NCI-H1417 (cell line): ENCODE results near the gene UBXN11.
"Not testable (repeated sequence)": the region's sequence is repeated elsewhere in the genome, so short reads cannot be mapped to it uniquely, and the experiment has no call there.

Source experiments
- DNase-seq, 3 experiments: peaks; one replicate each; lab custom pipeline; 2025; lab: John Stamatoyannopoulos, UW

UBXN11 gene

DNA sequence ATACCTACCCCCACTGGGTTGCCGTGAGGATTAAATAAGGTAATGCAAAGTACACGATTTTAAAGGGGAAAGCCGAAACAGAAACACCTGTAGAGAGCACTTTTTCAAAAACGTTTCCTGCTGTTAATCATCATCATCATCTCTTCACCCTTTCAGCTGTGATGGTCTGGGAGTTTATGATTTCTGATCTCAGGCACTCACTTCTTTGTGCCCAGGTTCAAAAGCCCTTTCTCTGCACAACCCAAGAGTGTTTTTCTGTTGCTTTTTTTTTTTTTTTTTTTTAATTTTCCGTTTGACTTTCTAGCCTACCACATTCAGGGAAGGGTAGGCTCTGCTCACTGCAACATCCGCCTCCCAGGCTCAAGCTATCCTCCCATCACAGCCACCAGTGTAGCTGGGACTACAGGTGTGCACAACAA is 936 bp upstream of the UBXN11 start:
- DNase-seq, result no peak

DNA sequence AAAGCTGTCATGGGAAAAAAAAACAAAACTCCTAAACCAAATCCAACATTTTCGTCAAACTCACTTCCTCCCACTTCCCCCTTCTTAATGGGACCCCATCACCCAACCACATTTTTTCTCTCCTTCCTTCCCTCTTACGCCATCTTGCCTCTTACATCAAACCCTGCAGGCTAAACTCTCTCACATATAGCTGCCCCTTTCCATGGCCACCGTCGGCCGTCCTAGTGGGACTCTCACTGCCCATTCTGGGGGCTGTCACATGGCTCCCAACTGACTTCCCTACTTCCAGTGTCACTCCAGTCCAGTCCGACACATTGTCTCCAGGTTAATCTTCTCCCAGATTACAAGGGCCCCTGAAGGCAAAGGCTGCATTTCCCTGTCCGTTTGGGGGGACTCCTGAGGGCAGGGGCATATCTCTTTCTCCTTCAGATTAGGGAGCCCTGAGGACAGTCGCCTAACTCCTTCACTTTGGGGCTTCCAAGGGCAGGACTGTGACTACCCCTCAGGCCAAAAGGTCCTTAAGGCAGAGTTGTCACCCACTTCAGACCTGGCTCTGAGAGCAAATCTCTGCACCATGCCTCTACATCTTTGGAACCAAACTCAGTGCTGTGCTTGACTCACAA is 658 bp downstream of the UBXN11 start:
- no peak for DNase-seq

DNA sequence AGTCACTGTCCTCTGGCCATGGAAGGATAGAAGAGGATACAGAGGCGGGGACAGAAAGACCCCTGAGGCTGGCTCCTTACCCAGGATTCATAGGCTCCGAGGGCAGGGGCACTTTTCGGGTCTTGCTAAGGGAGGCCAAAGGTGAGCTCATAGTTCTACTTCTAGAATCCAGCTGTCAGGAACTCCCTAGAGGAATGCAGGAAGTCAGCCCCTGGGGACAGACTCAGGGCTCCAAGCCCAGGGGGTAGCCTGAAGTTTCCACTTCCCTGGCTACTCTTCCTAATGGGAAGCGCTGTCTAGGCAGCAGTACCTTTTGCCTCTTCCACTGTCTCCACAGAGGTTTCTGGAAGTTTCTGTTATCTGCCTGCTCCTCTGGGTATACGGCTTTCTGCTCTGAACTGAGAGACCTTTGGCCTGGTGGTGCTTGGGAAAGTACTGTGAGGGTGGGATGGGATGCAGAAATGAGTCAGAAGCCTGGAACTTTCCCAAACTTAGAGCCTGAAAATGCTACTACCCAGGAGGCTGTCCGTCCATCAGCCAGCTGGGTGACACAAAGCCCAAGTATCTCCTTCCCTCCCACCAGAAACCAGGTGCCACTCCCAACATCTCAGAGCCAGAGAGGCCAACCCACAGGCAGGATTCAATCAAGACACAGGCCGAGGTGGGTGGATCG is 3.6 kb downstream of the UBXN11 start:
- DNase-seq, result no peak

DNA sequence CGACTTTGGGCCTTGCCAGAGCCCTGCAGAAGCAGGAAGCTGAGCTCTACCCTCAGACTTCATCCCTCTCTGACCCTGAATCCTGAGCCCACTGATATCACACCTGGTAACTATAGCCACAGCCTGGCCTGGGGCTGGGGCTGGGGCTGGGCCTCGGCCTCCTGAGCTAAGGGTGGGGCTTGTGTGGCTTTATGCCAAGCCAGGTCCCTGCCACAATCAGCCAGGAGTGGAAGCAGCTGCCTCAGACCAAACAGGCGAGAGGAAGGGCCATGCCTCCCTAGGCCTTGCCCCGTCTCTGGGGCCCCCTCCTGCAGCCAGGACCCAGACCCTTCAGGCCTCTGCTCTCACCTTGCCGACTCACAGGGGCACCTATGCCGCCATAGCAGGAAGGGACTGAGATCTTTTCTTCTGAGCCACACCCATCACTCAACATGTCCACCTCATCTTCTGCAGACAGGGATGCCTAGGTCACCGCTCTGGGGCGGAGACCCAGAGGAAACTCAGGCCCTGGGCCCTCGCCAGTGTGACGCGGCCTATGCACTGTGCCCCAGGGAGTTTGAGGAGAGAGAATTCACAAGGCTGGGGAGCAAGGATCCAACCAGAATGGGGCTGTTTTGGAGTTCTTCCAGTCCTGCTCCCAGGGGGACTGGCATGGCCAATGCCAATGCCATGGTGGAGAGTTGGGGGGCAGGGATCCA is 5.7 kb downstream of the UBXN11 start:
- no peak for DNase-seq

DNA sequence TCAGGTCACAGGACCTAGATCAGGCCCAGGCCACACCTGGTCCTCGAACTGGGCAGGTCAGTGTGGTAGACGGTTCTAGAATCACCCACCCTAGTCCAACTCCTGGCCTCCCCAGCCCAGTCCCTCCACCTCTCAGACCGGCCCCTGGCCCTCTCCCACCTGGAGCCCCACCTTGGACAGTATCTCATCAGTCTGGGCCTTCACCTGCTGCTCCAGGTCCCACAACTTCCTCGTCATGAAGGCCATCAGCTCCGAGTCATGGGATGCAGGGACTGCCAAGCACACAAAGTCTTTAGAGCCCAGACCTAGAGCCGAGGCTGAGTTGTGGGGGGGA is 8.7 kb downstream of the UBXN11 start:
- no peak for DNase-seq

DNA sequence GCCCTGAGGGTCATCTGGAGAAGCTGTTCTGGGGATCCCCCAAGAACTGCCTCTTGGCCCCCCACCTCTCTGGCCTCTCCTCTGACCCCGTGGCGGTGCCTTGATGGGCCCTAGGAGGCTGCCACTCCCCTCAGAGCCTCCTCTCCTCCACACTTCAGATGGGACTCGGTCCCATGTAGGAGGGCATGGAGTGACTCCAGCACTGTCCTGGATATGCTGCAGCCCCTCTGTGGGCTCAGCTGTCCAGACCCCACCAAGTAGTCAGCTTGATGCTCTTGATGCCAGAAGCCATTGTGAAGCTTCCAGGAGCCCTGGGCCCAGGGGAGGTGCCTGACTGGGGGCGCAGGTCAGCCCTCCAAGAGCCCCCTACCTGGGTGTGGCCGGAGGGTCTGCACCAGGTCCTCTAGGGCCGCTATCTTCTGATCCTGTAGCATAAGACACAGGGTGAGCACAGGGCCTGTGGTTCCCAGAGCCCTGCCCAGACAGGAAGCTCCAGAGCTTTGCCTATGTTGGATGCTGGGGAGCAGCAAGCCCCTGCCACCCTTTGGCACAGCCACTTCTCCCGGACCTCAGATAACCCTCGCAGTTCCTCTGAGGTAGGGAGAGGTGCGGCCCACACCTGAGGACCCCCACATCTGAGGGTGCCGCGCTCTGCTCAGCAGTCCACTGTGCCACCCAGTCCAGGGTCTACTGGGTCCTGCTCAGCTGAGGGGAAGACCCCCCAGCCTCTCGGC is 9.2 kb downstream of the UBXN11 start:
- no peak for DNase-seq

DNA sequence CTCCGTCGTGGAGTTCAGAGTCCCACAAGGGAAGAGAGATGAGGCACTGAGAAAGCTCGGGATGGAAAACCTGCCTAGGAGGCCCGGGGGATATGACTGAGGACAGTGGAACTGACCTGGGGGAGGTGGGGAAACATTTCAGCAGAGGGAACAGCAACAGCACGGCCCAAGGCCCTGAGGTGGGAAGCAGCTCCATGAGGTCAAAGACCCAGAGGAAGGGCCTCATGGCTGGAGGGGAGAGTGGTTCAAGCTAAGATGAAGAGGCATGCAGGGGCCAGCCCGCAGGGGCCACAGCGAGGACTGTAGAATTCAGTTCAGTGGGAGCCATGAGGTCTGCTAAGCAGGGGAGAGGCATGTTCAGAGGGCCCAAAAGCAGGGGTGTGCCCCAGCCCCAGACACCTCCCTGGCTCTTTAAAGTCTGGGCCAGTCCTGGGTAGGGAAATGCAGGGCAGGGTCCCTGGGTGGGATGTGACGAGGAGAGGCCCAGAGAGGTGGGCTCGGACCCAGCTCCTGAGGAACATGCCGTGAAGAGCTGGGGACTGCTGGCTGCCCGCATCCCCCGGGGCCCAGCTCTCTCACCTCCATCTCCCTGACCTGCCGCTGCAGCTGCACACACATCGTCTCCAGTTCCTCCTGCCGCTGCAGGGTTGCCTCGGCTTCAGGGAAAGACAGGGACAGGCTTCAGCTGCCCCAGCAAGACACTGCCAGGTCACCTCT is 9.9 kb downstream of the UBXN11 start:
- no peak for DNase-seq

DNA sequence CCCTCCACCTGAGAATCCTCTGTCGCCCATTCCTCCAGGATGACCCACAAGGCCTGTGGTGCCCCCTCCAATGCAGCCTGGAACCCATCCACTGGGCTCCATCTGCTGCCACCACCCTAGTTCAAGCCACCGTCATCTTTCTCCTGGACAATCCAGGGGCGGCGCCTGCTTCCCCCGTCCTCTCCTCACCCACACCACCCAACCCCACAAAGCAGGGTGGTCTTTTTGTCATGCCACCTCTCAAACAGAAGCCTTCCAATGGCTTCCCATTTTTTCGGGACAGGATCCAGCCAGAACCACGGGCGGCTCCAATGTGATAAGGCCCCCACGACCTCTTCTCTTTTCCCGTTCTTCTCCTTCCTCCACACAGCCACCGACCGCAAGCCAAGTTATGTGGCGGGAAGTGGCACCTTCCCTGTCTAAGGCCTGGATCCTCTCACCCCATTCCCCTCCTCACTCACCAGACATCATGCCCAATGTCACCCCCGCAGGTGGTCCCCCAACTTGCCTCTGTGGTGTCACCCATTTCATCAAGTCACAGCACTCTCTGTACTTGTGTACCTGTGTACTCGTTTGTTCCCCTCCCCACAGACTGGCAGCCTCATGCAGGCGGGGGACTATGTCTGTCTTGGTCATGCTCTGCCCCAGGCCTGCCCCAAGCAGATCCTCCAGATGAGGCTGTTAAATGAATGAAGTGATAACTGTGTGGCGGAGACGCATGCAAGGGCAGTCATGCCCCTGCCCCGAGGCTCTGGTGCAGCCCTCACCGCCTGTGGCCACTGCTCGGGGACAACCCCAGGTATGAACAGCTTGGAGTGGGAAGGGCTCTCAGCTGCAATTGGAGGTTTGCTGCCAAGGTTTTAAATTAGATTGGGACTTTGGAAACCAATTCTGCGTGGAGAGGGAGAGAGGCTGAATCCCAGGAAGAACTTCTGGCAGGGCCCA is 11.0 kb downstream of the UBXN11 start:
- DNase-seq, result no peak

DNA sequence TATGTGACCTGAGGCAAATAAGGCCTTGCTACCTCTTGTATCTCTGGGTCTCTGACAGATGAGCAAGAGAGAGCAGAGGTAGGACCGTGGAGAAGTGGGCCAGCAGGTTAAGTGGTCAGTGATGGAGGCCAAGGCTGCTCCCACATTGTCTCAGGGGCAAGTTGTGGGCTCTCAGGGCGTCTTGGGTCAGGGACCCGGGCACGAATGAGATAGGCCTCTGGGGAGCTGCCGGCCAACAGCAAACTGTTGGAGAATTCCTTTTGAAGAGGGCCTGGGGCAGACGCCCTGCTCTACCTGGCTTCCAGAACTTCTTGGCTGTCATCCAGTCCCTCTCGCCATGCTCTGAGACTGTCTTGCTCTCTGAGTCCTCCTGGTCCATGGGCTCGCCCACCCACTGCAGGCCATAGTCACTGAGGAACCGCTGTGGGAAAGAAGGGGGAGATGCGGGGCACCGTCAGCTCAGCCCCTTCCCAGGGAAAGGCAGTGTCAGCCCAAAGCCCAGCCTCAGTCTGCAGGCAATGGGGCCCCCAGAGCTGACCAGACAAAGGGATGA is 12.4 kb downstream of the UBXN11 start:
- no peak for DNase-seq

DNA sequence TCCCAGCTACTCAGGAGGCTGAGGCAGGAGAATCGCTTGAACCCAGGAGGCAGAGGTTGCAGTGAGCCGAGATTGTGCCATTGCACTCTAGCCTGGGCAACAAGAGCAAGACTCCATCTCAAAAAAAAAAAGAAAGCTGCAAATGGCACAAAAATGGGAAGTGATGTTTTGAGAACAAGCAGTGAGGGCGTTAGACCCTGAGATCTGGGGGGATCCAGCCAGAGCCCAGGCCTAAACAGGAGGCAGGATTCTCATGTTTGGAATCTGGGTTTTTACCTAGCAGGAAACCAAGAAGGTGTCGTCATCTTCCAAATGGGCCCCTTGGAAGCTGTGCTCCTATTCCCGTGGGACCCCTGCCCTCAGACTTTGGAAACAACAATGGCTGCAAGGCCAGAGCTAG is 13.7 kb downstream of the UBXN11 start:
- not testable (repeated sequence) for DNase-seq

DNA sequence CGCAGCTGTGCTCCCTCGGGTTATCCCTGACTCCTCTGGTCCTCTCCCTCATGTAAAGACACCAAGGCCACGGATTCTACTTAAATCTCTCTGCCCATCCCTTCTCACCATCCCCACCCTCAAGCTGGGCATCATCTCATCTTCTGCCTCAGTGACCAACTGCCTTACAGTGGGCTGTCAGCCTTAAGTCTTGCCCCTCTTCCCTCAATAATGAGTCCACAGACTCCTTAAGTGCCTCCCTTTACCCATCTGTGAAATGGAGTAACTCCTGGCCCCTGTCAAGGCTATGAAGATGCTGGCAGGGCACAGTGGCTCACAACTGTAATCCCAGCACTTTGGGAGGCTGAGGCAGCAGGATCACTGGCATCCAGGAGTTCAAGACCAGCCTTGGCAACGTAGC is 14.5 kb downstream of the UBXN11 start:
- no peak for DNase-seq

DNA sequence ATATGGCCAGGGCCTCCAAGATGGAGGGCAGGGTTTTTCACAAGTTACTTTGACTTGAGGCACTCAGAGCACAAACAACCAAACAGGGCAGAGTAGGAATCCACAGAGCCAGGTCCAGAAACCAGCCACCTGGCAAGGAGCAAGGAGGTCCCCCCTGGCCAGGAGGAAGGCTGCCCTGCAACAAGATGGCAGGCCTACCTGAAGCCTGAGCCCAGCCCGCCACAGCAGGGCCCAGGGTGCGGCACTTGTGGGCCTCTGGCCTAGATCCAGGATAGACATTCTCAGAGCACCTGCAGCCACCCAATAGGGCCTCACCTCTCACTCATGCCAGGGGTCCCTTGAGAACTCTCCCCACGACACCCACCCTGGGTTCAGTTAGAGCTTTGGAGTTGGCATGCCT is 15.0 kb downstream of the UBXN11 start:
- DNase-seq, result no peak

DNA sequence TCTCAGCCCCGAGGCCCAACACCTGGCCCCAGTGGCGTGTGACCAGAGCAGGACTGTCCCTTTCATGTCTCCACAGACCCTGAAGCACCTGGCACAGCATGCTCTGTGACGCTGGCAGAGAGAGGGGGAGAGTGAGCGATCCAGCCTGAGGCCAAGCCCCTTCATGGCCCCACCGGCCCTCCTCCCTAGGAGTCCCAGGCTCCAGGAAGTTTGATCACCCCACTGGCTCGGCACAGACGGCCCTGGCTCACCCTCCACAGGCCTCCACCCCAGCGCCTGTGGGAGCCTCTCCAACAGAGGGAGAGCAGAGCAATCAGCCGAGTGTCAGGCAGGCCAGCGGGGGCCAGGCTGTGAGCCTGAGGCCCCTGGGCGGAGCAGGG is 15.6 kb downstream of the UBXN11 start:
- no peak for DNase-seq

DNA sequence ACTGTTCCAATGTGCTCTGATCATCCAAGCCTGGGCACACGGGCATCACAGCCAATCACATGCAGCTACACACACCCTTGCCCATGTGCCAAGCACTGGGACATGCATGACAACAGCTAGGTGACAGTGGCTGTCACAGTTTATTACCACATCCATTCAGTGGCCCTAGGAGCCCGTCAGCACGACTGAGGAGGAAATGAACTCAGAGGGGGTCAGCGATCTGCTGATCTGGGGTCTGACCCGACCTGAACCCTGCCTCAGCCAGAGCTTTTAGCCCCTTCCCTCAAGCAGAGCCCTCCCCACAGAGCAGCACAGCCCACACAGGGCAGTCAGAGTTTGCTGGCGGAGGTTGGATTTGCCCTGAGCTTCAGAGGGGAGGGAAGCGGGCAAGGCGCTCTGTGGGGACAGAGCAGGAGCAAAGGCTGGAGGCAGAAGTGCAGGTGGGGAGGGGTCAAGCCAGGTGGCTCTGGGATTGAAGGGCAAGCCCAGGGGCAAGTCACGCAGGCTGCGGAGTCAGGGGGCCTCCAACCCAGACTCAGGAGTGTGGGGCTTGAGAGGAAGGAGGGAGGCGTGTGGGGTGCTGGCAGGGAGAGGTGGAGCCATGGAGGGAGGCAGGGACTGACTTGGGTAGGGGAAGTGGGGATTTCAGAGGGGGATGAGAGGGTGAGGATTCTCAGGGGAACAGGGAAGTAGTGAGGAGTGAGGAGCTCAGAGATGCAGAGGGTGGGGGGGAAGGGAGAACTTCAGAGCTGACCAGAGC is 16.1 kb downstream of the UBXN11 start:
- no peak for DNase-seq

DNA sequence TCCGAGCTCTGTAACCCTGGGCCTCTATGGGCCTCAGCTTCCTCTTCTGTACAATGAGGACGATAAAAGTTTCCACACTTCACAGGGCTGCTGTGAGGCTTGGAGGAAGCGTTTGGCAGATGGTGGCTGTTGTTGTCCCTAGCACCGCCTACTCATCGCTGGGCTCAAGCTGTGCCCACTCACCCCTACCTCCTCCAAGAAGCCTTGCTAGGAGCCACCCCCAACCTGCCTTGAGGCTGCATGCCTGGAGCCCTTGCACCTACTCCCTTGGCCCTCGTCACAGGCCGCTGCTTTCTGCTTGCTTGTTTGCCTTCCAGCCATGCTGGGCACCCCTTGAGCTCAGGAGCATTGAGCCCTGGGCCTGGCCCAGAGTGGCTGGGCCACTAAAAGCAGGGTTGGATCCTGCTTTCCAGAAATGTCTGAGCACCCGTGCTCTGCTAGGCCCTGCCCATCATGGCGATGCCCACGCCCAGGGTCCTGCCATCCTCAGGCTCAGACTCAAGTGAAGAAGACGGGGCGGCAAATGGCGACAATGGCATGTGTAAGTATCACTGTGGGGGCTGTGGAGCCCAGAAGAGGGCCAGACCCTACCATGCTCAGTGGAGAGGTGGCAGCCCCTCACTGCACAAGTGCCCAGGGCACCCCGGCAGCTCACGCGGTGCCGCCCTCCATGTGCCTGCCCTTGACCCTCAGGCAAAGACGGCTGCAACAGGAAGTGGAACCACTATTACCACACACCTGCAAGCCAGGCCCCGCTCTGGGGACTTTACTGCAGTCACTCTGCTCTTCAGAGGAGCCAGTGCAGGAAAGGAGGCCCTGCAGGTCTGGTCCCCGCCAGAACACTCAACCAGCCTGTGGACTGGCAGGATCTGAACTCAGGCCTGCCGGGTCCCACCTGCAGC is 17.0 kb downstream of the UBXN11 start:
- no peak for DNase-seq

DNA sequence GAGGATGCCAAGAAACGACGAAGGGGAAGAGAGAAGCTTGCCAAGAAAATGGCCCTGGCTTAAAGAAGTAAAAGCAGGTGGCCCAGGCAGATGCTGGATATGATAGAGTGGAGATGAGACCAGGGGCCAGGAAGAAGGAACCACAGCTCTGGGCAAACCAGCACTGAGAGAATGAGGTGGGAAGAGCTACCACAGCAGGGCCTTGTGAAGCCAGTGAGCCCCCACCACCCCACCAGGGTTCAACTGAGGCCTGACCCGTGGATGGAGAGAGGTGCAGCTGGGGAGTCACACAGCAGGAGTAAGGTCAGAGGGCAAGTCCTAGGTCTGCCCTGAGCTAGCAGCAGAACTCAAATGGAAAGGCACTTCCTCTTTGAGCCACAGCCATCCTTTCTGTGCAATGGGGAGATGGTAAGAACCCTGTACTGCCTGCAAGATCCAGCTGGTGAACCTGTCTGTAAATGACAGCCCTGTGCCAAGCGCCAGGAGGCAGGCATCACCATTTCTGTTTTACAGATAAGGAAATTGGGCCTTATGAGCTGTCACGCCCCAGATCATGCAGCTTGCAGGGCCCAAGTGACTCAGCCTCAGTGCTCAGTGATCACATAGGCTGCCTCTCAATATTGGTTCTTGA is 18.0 kb downstream of the UBXN11 start:
- no peak for DNase-seq

DNA sequence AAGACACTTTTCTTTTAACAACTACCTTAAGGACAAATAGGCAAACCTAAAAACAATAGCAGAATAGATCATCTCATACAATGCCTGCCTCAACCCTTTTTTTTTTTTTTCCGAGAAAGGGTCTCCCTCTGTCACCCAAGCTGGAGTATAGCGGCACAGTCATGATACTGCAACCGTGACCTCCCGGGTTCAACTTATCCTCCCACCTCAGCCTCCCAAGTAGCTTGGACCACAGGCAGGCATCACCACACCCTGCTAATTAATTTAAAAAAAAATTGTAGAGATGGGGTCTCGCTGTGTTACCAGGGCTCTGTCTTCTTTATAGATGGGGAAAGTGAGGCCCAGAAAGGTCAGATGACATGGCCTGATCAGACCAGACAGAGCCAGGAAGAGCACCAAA is 18.6 kb downstream of the UBXN11 start:
- no peak for DNase-seq

DNA sequence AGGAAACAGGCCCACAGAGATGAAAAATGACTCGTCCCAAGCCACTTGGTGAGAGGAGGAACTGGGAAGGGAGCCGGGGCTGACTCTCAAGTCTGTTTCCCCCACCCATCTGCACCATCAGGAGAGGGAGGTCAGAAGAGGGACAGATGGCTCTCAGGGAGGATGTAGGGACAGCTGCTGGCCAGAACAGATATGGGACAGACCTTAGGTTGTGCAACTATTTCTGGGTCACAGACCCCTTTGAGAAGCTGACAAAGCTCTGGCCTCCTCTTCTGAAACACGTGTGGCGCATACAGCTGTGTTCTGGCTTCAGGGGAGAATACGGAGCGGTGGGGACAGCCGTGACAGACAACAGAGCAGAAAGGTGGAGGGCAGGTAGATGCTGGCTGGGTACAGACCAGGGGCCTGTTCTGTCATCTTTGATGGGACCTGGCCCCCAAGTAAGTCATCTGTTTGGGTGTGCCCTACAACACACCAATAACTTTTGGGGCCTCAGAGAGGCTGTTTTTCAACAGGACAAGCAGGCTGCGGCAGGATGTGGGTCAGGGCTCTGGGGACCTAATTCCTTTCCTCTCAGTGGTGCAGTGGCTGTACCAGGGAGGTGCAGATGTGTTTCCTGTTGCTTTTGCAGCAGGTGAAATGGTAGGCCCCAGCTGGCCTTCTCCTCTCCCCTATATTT is 19.3 kb downstream of the UBXN11 start:
- DNase-seq, result no peak
